ENCODE results near the gene COX14.
"Not testable (repeated sequence)": the region's sequence is repeated elsewhere in the genome, so short reads cannot be mapped to it uniquely, and the experiment has no call there.

Gene COX14

GRCh38 chr12:50111693-50112455 lies at the start of gene COX14:
TSS of gene COX14 (plus strand) at chr12:50112236. CDS start at chr12:50120044, 7,808 bp downstream.
- peak; percentile 99 for DNase-seq

GRCh38 chr12:50062728-50063460 lies 49.1 kb upstream of the COX14 start:
- DNase-seq, result peak in 1 of 2 experiments; percentile 7

- no peak for DNase-seq
These were observed 46.2 kb upstream of the COX14 start for GRCh38 chr12:50065726-50066310.

- DNase-seq, result no peak
These were observed 45.6 kb upstream of the COX14 start for GRCh38 chr12:50066402-50066801.

- no peak for DNase-seq
These were observed 43.0 kb upstream of the COX14 start for GRCh38 chr12:50069069-50069468.

- DNase-seq, result no peak
These were observed 42.5 kb upstream of the COX14 start for GRCh38 chr12:50069539-50069938.

GRCh38 chr12:50070314-50071060 lies 41.5 kb upstream of the COX14 start:
- DNase-seq, result peak; percentile 29 to 55

- no peak for DNase-seq
These were observed 39.7 kb upstream of the COX14 start for GRCh38 chr12:50072198-50072907.

- DNase-seq, result no peak
These were observed 38.8 kb upstream of the COX14 start for GRCh38 chr12:50073206-50073605.

- DNase-seq, result no peak
These were observed 38.3 kb upstream of the COX14 start for GRCh38 chr12:50073712-50074111.

GRCh38 chr12:50074936-50075807 lies 36.9 kb upstream of the COX14 start:
- DNase-seq, result peak; percentile 71 to 78

GRCh38 chr12:50075808-50076170 lies 36.2 kb upstream of the COX14 start:
- DNase-seq, result no peak

- DNase-seq, result no peak
These were observed 34.9 kb upstream of the COX14 start for GRCh38 chr12:50077099-50077498.

- no peak for DNase-seq
These were observed 33.8 kb upstream of the COX14 start for GRCh38 chr12:50078281-50078680.

GRCh38 chr12:50079771-50080170 lies 32.3 kb upstream of the COX14 start:
- DNase-seq, result no peak

GRCh38 chr12:50081096-50081808 lies 30.8 kb upstream of the COX14 start:
- DNase-seq, result no peak

- no peak for DNase-seq
These were observed 29.4 kb upstream of the COX14 start for GRCh38 chr12:50082644-50083043.

GRCh38 chr12:50083301-50083700 lies 28.7 kb upstream of the COX14 start:
- no peak for DNase-seq

- not testable (repeated sequence) for DNase-seq
These were observed 27.6 kb upstream of the COX14 start for GRCh38 chr12:50084409-50084774.

- DNase-seq, result peak; percentile 94 to 95
These were observed 27.0 kb upstream of the COX14 start, which contains the start of gene SMARCD1 for GRCh38 chr12:50084775-50085614. TSS of gene SMARCD1 (plus strand) at chr12:50085342. CDS start at chr12:50085370, 28 bp downstream.
